ENCODE data around the gene MMP13.
"Not testable (repeated sequence)": the region's sequence is repeated elsewhere in the genome, so short reads cannot be mapped to it uniquely, and the experiment has no call there.

The MMP13 gene

GRCh38 chr11:102934735-102935134 is 20.8 kb downstream of the MMP13 start:
- DNase-seq = no peak

DNA sequence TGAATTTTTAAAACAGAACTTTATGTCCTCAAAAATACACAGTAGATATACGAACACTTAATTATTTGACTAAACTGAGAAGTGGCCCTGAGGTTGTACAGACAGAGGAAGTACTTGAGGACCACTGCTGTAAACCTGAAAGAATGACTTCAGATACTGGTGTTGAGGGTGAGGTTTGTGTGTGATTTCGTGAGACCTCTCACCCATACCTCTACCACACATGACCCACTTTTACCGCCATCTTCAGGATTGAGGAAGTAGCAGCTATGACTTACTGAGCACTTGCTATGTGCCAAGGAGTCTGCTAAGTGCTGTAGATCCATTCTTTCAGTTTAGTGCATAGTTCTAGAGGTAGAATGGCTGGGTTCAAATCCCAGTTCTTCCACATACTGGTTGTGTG is 21.9 kb downstream of the MMP13 start:
- DNase-seq = no peak

GRCh38 chr11:102932678-102933077 is 22.9 kb downstream of the MMP13 start:
- no peak for DNase-seq

DNA sequence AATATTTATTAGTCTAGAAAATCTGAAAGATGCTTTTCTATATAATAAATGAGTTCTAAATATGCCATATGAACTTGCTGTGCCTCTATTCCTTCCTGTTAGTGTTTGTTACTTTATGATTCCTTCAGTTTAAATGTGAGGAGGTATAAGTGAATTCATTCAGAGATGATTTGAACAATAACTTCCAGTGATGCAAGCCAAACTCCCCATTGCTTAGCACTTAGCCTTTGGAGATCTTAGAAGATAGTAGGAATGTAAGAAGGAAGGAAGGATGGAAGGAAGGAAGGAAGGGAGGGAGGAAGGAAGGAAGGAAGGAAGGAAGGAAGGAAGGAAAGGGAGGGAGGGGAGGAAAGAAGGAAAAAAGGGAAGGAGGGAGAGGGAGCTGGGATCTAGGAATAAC is 25.1 kb downstream of the MMP13 start:
- DNase-seq = no peak

GRCh38 chr11:102929972-102930371 is 25.6 kb downstream of the MMP13 start:
- no peak for DNase-seq

DNA sequence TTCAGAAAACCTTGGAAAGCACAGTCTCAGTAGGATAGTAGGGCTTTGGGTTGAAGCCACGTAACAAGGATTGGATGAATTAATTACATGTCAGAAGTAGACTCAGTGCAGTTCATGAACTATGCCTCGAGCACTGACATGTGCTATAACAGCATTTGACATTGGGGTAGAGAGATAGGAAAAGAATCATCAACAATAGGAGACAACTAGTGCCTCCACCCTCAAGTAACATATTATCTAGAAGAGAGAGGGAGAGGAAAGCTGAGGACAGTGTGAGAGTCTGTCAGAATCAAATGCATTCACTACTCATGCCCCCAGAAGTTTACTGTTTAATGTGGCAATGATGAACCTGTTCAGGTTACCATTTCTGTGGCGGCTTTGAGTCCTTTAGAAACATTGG is 26.4 kb downstream of the MMP13 start:
- DNase-seq = no peak

- DNase-seq = no peak
Observed at GRCh38 chr11:102928247-102928646, 27.3 kb downstream of the MMP13 start.

DNA sequence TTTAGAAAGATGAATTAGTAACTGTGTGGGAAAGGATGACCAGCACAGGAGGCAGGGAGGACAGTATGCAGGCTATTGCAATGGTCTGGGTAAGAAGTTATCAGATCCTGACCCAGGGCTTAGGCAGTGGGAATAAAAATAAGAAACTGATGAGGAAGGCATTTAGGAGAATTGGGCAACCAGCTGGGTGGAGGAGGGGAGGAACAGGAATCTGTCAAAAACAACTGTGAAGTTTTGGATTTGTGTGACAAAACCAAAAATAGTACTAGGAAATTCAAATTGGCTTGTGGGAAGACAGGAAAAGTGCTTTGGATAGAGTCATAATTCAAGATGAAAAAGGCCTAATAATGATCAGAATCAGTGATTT is 27.9 kb downstream of the MMP13 start:
- no peak for DNase-seq

DNA sequence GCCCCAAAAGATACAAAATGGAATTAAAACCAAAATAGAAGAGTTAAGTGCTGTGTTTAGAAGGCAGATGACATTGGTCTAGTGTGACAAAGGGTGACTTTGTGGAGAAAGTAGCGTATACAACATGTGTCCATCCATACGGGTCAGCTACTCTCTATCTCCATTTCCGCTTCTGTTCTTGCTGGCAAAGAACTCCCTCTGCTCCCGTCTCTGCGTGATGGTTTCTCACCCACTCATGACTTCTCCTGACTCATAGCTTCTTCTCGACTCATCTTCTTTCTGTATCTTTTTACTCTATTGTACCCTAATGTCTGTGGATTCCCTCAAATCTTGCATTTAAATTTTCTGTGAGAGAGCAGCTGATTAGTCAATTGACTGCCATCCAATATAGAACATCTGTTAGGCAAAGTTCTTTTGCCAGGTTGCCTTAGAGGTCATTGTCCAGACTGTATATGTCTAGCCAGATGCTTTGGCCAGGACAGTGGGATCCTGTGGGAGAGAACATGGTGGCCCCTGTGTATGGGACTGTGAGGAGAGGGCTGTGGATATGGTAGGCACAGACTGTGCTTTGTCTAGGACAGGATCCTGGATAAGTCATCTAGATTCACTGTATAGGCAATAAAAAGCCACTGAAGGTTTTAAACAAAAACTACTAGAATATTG is 28.4 kb downstream of the MMP13 start:
- DNase-seq = no peak

- no peak for DNase-seq
Observed at GRCh38 chr11:102926517-102926916, 29.0 kb downstream of the MMP13 start.

GRCh38 chr11:102925988-102926387 is 29.5 kb downstream of the MMP13 start:
- no peak for DNase-seq

DNA sequence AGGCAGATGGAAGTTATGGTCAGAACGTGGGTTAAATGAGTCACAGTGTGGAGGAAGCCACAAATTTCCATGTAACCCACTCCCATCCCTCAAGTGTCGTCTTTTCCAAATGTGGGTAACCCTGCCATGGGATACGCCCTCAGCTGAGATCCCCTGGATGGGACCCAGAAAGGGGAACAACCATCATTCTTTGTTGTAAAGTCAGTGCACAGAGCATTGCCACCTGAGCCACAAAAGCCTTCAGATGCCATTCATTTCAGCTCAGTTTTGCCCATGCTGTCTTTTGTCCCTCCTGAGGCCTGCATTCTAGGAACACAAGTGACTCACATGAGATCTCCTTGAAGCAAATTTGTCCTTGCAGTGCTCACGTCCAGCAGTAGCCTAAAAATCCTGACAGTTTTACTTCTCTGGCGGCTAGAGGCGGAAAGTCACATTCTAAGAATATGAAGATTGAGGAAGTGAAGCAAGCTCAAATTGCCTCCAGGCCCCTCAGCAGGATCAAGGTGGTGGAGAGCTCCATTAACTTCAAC is 30.6 kb downstream of the MMP13 start:
- DNase-seq = no peak

GRCh38 chr11:102921587-102922220 is 33.8 kb downstream of the MMP13 start:
- DNase-seq = no peak

DNA sequence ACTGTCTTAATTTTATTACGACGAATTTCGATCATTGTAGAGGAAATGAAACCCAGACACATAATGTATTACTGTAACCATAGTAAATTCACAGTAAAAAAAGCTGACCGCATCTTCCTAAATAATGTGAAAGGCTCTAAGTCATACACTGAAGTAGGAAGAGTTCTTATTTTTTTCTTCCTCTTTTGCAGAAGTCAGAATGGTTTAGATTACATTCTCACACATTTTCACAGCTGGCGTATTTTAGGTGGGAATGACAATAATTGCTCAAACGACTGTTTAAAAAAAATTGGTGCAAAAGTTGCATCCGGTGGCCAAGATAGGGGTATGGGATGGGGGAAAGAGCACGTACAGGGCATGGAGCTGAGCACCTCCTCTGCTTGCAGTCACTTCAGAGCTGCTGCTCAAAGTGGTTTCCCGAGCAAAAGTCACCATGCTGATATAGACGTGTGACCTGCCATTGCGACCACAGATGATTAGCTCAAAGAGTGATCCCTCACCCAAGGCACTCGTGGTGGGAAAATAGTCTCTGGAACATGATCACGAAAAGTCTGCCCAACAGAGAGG is 35.3 kb downstream of the MMP13 start:
- no peak for DNase-seq

DNA sequence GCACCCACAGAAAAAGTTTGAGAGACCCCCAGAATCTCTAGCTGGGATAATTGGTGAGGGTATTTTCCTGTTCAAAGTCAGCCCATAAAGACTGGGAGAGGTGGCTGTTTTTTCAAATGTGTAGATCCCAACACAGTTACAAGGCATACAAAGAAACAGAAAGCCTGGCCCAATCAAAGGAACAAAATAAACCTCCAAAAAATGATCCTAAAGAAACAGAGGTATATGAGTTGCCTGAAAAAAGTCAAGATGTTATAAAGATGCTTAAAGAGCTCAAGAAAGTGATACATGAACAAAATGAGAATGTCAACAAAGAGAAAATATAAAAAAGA is 40.5 kb downstream of the MMP13 start:
- no peak for DNase-seq

- DNase-seq = no peak
Observed at GRCh38 chr11:102914238-102915043, 41.1 kb downstream of the MMP13 start.

DNA sequence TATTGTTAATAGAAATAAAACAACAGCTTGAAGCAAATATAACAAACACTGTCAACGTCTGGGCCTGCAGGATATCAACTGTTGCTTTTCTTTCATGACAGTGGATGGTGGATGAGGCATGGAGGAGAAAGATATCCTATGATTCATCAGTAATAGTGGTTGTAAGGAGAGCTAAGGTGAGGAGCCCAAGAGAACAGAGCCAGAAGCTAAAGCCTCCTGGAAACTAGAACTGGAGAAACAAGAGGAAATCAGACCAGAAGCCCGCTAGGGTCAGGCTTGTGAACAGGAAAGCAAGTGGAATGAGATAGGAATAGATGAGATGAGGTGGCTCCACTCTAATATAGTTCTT is 43.1 kb downstream of the MMP13 start:
- DNase-seq = no peak

GRCh38 chr11:102911758-102912481 is 43.6 kb downstream of the MMP13 start:
- no peak for DNase-seq

DNA sequence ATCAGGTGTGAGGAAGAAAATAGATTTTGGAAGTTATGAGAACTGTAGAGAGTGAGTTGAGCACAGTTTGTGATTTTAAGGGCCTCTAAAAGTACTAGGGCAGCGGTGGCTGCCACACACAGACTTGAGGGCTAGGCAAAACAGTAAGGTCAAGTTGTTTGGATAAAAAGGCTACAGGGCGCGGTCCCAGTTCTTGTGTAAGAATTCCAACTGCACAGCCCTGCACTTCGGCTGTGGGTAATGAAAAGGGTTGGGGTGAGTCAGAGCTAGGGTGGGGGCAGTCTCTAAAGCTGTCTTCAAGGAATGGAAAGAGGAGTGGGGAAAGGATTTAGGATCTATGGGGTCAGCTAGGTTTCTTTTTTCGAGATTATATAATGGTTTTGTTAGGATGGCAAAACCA is 49.7 kb downstream of the MMP13 start:
- not testable (repeated sequence) for DNase-seq

GRCh38 chr11:102903895-102904294 is 51.6 kb downstream of the MMP13 start:
- not testable (repeated sequence) for DNase-seq

GRCh38 chr11:102900346-102900745 is 55.2 kb downstream of the MMP13 start:
- no peak for DNase-seq

Measured in GOT3 (cell line).